ENCODE measurements around the gene PLP1.

- no peak for TF ChIP-seq ZNF274 (IDR thresholded peaks at IDR 0.05; ENCODE audit: low read depth, low read length)
- TF ChIP-seq YY1 (IDR thresholded peaks at IDR 0.05; ENCODE audit: insufficient read depth, insufficient read length): no peak
Observed at GRCh38 chrX:103817502-103817901, 40.9 kb downstream of the PLP1 start.

Data from NT2/D1 (cell line).